HG02763 (cell line): Measurements from ENCODE around the gene SPDYE2.
A peak's percentile ranks its signal among the peaks of the same experiment; 100 is the strongest.
"Not testable (repeated sequence)": the region's sequence is repeated elsewhere in the genome, so short reads cannot be mapped to it uniquely, and the experiment has no call there.

Experiments
- ATAC-seq: cut with Tn5 transposase; IDR thresholded peaks from one replicate; pipeline ENCODE4 v1.9.1; 2021; ENCODE audit warnings: mild to moderate bottlenecking, moderate library complexity; ENCODE audit not compliant: unreplicated experiment

SPDYE2 gene

DNA sequence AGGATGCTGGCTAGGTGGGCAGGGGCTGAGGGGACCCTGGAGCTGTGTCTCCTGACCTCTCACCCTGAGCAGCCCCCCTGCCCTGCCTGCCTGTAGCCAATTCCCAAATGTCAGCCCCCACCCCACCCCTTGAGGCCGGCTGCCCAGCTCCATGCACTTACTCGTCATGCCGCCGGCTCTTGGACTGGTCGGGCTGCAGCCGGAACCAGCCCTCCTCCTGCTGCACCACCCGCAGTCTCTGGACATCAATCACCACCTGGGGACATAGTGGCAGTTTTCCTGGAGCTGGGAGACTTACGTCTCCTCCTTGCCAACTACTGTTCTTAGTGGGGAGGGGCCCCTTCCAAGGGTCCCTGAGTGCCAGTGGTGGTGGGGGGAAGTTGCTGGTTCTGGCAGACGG is 48.7 kb downstream of the SPDYE2 start:
- ATAC-seq: not testable (repeated sequence)

- ATAC-seq: not testable (repeated sequence)
Observed at GRCh38 chr7:102602317-102602716, 51.3 kb downstream of the SPDYE2 start.

GRCh38 chr7:102604431-102605145 is 53.6 kb downstream of the SPDYE2 start:
- not testable (repeated sequence) for ATAC-seq

DNA sequence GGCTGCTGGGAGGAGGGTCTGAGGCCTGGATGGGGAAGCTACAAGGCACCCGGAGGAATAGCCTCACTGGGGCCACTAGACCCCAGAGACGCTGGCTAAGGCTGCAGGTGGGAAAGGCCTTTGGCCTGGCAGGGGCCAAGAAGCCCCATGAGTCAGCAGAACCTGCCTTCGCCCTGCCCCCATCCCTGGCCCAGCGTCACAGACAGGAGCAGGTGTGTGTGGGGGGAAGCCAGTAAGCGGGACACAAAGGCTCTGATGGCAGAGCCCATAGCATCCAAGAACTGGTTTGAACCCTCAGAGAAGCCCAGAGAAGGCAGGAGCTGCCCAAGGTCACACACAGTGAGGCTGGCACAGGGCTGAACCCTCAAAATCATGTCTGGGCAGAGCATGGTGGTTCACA is 55.8 kb downstream of the SPDYE2 start:
- ATAC-seq: not testable (repeated sequence)

- ATAC-seq: not testable (repeated sequence)
Observed at GRCh38 chr7:102609734-102610133, 58.7 kb downstream of the SPDYE2 start.

GRCh38 chr7:102610441-102610840 is 59.4 kb downstream of the SPDYE2 start:
- not testable (repeated sequence) for ATAC-seq

DNA sequence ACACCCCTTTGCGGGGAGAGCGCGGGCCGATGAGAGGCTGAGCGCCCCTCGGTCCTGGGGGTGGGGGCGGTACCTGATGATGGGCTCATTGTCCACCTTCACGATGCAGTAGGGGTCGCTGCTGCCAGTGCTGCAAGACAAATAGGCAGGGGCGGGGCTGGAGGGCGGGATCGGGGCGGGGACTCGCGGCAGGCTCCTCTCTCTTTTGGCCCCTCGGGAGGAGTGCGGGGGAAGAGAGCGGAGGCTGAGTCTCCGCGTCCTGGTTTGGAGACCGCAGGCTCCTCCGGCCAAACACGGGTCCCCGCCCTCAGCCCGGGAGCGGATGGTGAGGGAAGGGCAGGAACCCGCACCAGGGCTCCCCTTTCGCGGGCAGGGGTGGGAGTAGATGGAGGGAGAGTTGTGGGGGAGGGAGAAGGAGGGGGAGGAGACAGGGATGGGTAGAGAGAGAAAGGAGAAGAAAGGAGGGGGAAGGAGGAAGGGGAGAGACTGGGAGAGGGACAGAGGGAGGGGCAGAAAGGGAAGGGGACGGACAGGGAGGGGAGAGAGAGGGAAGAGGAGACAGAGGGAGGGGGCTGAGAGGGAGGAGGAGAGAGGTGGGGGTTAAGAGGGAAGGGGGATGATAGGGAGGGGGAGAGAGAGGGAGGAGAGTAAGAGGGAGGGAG is 60.1 kb downstream of the SPDYE2 start:
- peak; percentile 31 for ATAC-seq

- not testable (repeated sequence) for ATAC-seq
Observed at GRCh38 chr7:102611675-102612325, 60.8 kb downstream of the SPDYE2 start.
